ENCODE data around the gene SERINC2. TPM values are rescaled to one million over a fixed set of nuclear protein-coding genes. Genes with fewer than 3 reads are reported as not detected.

Gene SERINC2
- total and polyA plus RNA-seq, 2 experiments from 2014 or later = 20.5 to 23.3 TPM

DNA sequence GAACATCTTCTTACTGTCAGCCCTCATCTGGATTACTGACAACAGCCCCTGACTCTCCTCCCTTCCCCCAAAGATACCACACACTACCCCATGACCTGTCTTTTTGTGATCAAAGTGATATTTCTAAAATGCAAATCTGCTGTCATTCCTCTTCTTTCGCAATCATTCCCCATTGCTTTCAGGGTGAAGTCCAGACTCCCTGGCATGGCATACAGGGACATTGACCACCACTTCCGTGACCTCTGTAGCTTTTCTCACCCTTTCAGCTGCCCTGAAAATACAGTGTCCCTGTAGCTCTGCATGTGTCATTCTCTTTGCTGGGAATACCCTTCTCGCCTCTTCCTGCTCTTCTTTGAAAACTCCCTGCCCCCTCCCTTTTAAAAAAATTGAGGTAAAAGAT lies 4.1 kb downstream of the SERINC2 start:
- ATAC-seq (no peak), DNase-seq (ENCODE audit: low spot score) (no peak)
- TF ChIP-seq, protein P1, sequence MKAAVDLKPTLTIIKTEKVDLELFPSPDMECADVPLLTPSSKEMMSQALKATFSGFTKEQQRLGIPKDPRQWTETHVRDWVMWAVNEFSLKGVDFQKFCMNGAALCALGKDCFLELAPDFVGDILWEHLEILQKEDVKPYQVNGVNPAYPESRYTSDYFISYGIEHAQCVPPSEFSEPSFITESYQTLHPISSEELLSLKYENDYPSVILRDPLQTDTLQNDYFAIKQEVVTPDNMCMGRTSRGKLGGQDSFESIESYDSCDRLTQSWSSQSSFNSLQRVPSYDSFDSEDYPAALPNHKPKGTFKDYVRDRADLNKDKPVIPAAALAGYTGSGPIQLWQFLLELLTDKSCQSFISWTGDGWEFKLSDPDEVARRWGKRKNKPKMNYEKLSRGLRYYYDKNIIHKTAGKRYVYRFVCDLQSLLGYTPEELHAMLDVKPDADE (IDR thresholded peaks at IDR 0.05) = no peak
- no peak for TF ChIP-seq POLR2AphosphoS5 (IDR thresholded peaks at IDR 0.05; ENCODE audit: low read depth)
- Histone ChIP-seq H3K4me3 (no peak overlapping the region), H3K4me1 (ENCODE audit: insufficient read depth) (peaks cover 29% of the 10 kb centered on the region), H3K27me3 (ENCODE audit: insufficient read depth) (0 out of 2 replicates have a peak, but pooled peaks cover 5% of the 10 kb centered on the region), H3K79me2 (replicated peaks; ENCODE audit: insufficient read depth) (peaks cover 12% of the 10 kb centered on the region), H3K36me3 (ENCODE audit: insufficient read depth) (no peaks in the 10 kb centered on the region), H3K27ac (ENCODE audit: low read depth) (no peak overlapping the region), H4K20me1 (replicated peaks; ENCODE audit: insufficient read depth) (peaks cover 5% of the 10 kb centered on the region; the same call in 1 of the 2 replicates), H3F3A (replicated peaks; ENCODE audit: low read depth) (0 out of 2 replicates have a peak, but pooled peaks cover 5% of the 10 kb centered on the region), H2AFZ (no peak overlapping the region), H3K4me2 (no peak overlapping the region), H3K9me2 (ENCODE audit: insufficient read depth) (no peaks in the 10 kb centered on the region)
- Mint-ChIP-seq H3K9me3 (no peaks in the 10 kb centered on the region), H3K27me3 (ENCODE audit: insufficient read depth, low read depth, poor library complexity) (peaks cover 24% of the 10 kb centered on the region), H3K27ac (peak overlapping the region; percentile 33; the same call in 1 of the 2 replicates), H3K36me3 (ENCODE audit: low read depth) (peaks cover 8% of the 10 kb centered on the region; the same call in 1 of the 3 replicates), H3K4me1 (peaks cover 47% of the 10 kb centered on the region), H3K4me3 (no peak overlapping the region; the same call in 2 of the 3 replicates)

DNA sequence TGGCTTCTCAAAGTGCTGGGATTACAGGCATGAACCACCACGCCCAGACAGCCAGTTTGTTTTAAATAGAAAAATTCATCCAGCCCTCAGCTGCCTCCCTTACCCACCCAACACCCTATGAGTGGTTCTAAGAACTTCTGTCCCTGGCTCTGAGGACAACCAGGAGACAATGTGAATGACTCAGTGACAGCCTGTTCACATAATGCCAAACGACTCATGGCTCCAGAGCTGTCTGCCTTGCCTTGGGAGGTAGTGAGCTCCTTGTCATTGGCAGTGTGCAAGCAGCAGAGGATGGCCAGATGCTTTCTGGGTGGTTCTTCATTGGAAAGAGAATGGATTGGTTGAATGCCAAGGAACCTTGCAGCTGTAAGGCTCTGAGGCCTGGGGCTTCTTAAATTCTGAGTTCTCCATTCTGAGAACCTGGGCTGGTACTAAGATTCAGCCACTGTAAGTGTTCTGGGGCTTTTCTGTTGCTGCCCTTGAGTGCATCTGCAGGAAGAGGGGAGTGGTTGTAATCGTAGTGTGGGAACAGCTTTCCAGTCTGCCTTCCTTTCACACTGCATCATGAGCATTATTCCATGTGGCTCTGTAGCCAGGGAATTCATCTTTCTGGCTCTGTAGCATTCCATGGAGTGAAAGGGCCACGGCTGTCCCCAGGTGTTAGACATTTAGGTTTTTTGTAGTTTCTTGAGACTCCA lies 5.8 kb downstream of the SERINC2 start:
- H3K4me1 Mint-ChIP-seq = peaks cover 44% of the 10 kb centered on the region
- H3K4me3 Mint-ChIP-seq = no peak overlapping the region
- TF ChIP-seq, protein P1 (IDR thresholded peaks at IDR 0.05) = no peak
- no peak for TF ChIP-seq EZH2 (IDR thresholded peaks at IDR 0.05; ENCODE audit: low read depth, unreplicated experiment)
- no peak for TF ChIP-seq ZNF331 (CRISPR knock-in tag; IDR thresholded peaks at IDR 0.05; ENCODE audit: low read depth)
- no peak for TF ChIP-seq STAT1 (IDR thresholded peaks at IDR 0.05; ENCODE audit: unreplicated experiment)
- TF ChIP-seq, protein P2, sequence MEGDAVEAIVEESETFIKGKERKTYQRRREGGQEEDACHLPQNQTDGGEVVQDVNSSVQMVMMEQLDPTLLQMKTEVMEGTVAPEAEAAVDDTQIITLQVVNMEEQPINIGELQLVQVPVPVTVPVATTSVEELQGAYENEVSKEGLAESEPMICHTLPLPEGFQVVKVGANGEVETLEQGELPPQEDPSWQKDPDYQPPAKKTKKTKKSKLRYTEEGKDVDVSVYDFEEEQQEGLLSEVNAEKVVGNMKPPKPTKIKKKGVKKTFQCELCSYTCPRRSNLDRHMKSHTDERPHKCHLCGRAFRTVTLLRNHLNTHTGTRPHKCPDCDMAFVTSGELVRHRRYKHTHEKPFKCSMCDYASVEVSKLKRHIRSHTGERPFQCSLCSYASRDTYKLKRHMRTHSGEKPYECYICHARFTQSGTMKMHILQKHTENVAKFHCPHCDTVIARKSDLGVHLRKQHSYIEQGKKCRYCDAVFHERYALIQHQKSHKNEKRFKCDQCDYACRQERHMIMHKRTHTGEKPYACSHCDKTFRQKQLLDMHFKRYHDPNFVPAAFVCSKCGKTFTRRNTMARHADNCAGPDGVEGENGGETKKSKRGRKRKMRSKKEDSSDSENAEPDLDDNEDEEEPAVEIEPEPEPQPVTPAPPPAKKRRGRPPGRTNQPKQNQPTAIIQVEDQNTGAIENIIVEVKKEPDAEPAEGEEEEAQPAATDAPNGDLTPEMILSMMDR (conservative IDR thresholded peaks at IDR 0.05; ENCODE audit: low read depth in 2 of 2) = no peak
- no peak for TF ChIP-seq EZH2phosphoT487 (IDR thresholded peaks at IDR 0.05; ENCODE audit: unreplicated experiment)
- no peak for TF ChIP-seq POLR2AphosphoS5 (IDR thresholded peaks at IDR 0.05; ENCODE audit: low read depth)
- TF ChIP-seq JUNB (IDR thresholded peaks at IDR 0.05; ENCODE audit: unreplicated experiment) = no peak
- TF ChIP-seq CREB1 (CRISPR knock-in tag; IDR thresholded peaks at IDR 0.05; ENCODE audit: low read depth) = no peak
- no peak for TF ChIP-seq NANOG (IDR thresholded peaks at IDR 0.05; ENCODE audit: borderline replicate concordance)

More for the DNA sequence above, 5.8 kb downstream of the SERINC2 start:
- peaks cover 8% of the 10 kb centered on the region; the same call in 1 of the 3 replicates for H3K36me3 Mint-ChIP-seq (ENCODE audit: low read depth)
- Histone ChIP-seq H3F3A (replicated peaks; ENCODE audit: low read depth) (0 out of 2 replicates have a peak, but pooled peaks cover 9% of the 10 kb centered on the region), H3K36me3 (ENCODE audit: insufficient read depth) (no peaks in the 10 kb centered on the region), H3K79me2 (replicated peaks; ENCODE audit: insufficient read depth) (peaks cover 12% of the 10 kb centered on the region), H4K20me1 (replicated peaks; ENCODE audit: insufficient read depth) (peaks cover 5% of the 10 kb centered on the region), H3K4me2 (no peak overlapping the region), H3K27ac (ENCODE audit: low read depth) (no peak overlapping the region), H3K4me3 (no peak overlapping the region), H2AFZ (no peak overlapping the region), H3K9me2 (ENCODE audit: insufficient read depth) (no peaks in the 10 kb centered on the region), H3K4me1 (ENCODE audit: insufficient read depth) (peaks cover 32% of the 10 kb centered on the region), H3K27me3 (ENCODE audit: insufficient read depth) (no peaks in the 10 kb centered on the region)
- ATAC-seq = no peak
- no peak for DNase-seq (ENCODE audit: low spot score)
- no peaks in the 10 kb centered on the region for H3K9me3 Mint-ChIP-seq
- H3K27me3 Mint-ChIP-seq (ENCODE audit: insufficient read depth, low read depth, poor library complexity) = peaks cover 16% of the 10 kb centered on the region
- no peak overlapping the region for H3K27ac Mint-ChIP-seq

All from GM23338 (cell line).